Globus pallidus (tissue), 1 donor: Measurements from ENCODE around the gene XYLB.
A peak's percentile ranks its signal among the peaks of the same experiment; 100 is the strongest.
"Not testable (repeated sequence)": the region's sequence is repeated elsewhere in the genome, so short reads cannot be mapped to it uniquely, and the experiment has no call there.

Source experiments
- DNase-seq: peaks from one replicate; pipeline ENCODE4 v3.0.0-alpha.2; 2015; ENCODE audit warnings: low spot score

XYLB gene

DNA sequence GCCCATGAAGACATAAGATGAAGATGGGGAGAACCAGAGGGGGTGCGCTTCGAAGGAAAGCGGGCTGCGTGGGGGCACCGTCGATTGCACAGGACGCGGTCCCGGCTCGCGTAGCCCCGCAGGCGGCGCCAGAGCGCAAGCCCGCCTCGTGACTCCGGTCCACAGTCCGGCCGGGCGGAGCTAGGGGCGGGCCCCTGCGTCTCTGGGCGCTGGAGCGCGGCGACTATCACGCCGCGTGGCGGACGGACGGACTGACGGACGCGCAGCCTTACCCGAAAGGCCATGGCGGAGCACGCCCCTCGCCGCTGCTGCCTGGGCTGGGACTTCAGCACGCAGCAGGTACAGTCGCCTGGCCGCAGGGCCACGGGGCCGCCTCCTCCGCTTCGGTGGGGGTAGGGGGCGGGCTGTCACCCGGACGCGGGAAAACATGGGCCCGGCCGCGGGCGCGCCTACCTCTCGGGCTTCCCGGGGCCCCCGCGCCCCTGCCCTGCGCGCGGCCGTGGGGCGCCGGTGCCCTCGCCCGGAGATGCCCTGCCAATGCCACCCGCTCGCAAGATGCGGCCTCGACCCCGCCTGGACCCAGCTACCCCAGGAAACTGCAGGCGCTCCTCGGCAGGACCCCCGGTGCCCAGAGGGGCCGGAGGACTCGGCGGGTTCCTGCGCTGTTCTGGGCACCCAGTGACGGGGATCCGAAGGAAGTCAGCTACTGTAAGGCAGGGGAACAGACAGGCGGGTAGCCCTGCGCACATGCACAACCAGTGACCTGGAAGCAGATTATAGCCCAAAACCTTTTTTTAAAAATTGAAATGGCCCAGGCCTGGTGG is at the start of gene XYLB:
XYLB (plus strand) TSS at position 199 of the 824 bp plus-strand sequence; CDS start at position 283, 84 bp downstream.
- DNase-seq, result peak; percentile 78

DNA sequence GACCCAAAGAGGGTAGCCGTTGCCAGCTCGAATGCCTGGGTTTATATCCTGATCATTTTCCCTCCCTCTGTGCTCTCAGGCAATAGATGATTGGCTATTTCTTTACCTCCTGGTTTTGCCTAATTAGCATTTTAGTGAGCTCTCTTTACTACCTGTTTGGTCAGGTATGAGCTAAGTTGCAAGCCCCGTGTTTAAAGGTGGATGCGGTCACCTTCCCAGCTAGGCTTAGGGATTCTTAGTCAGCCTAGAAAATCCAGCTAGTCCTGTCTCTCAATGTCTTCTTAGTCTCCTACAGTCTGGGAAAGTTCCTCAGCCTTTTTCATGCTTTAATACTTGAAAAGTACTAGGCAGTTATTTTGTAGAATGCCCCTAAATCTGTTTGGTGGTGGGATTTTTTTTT is 49.5 kb upstream of the XYLB start:
- DNase-seq, result not testable (repeated sequence)

DNA sequence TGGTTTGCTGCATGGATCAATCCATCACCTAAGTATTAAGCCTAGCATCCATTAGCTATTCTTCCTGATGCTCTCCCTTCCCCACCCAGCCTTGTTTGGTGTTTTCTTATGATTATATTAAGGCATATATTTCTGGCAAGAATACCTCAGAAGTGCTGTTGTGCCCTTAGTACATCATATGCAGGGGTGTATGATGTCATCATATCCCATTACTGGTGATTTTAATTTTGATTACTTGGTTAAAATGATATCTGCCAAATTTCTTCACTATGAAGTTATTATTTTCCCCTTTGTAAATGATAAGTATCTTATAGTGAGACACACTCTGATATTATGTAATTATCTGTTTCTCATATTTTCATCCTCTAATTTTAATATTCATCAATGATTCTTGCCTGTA is 49.0 kb upstream of the XYLB start:
- DNase-seq, result no peak

DNA sequence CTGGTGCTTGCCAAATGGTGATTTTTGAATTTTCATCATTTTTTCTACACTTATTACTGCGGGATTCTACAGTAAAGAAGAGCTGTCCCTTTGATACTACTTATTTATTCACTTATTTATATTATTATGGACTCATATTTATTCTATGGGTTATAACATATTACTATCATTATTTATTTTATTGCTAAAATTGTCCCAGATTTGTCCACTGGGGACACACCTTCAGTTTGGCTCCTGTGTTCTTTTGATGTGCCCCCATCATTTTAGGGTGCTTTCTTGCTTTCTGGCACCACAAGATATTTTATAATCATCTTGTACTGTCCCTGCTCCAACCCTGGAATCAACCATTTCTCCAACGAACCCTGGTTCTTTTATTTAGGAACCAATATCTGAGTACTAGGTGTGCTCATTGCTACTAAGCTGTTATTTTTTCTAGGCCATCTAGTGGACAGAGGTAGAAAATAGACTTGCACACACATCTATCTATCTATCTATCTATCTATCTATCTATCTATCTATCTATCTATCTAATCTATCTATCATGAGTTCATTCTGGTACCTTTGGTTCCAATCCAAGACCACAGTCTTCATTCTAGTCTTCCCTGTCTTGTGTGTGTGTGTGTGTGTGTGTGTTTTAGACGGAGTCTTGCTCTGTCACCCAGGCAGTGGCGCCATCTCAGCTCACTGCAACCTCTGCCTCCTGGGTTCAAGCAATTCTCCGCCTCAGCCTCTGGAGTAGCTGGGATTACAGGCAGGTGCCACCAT is 48.5 kb upstream of the XYLB start:
- no peak for DNase-seq

DNA sequence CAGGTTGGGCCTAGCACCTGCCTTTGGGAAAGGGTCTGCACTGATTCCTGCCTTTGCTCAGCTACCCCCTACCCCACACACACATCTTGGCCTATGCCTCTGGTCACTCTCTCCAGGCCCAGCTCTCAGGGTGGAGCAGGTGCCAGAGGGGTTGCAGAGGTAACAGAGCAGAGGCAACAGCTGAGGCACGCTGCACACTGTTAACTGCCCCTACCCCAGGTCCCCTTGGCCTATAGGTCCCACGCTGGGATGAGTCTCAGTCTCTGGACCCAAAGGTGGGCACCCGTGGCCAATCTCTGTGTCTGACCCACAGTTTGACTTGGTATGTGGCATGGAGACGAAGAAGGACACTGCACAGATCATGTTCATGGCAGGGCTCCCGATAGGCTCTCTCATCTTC is 39.6 kb upstream of the XYLB start:
- no peak for DNase-seq

DNA sequence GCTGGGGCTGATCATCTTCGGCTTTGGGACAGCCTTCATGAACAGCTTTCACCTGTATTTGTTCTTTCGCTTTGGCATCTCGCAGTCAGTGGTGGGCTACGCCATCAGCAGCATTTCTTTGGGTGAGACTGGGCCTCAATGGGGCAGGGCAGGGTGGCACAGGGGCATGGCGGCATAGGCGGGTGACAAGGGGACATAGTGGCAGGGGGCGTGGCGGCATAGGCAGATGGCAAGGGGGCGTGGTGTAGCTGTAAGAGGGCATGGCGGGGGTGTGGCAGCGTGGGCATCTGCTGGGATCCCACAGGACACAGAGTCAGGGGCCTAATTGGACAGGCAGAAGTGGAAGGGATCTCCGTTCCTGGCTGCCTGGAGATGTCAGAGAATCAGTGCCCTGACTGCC is 39.0 kb upstream of the XYLB start:
- DNase-seq, result no peak

DNA sequence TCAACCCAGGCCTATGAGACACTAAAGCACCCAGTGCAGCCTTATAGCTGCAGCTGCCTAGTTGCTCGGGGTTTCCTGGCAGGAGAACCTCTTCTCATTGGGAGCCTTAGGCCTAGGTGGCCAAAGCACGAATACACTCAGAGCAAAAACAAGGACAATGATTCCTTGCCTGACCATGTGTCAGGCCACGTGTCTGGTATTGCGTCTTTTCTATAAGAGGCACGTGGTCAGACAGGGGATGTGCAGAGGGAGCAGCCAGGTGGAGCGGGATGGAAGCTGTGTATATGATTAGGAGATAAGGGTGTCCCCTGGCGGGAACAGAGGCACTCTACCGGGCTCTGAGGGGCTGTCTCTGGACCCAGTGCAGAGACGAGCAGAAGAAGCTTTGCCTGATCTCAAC is 38.1 kb upstream of the XYLB start:
- no peak for DNase-seq

DNA sequence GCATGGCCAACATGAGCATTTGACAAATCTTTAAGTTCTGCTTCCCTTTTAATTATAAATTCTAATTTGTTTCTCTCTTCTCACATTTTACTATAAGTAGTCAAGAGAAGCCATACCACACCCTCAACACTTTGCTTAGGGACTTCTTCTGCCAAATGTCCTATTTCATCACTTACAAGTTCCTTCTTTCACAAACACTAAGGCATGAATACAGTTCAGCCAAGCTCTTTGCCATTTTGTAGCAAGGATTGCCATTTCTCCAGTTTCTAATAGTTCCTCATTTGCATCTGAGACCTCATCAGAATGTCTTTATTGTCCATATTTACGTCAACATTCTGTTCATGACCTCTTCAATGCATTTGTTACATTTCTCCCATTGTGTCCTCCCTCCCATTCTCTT is 35.1 kb upstream of the XYLB start:
- no peak for DNase-seq

DNA sequence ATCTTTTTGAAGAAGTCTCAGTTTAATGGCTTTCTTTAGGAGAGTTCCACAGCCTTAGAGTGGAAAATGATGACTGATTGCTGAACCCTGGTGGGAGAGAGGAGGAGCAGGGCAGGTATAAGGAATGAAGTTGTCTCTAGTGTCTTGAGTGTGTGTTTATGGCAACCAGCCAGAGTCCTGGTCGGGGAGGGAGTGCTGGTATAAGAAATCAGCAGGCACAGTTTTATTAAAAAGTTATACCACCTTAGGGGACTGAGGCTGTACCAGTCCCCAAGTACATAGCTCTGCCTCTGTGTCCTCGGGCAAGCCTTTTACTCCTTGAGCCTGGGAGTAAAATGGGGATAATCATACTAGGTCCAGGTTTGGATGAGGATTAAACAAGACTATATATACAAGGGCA is 34.6 kb upstream of the XYLB start:
- DNase-seq, result no peak

DNA sequence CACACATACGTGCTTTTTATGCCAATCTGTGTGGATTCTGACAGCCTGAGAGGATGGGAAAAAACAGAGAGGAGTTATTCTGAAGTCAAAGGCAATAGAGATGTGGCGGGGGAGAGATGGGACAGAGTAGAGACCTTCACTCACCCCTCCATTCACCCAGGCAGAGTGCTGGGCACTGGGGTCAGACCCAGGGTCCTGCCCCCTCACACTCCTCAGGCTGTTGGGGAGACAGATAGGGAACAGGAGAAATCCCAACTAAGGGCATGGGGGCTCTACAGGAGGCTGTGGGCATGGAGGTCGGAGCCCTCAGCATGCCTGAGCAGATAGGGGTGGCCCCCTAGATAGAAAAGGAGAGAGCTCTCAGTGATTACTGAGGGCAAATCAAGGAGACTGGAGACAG is 34.2 kb upstream of the XYLB start:
- no peak for DNase-seq

DNA sequence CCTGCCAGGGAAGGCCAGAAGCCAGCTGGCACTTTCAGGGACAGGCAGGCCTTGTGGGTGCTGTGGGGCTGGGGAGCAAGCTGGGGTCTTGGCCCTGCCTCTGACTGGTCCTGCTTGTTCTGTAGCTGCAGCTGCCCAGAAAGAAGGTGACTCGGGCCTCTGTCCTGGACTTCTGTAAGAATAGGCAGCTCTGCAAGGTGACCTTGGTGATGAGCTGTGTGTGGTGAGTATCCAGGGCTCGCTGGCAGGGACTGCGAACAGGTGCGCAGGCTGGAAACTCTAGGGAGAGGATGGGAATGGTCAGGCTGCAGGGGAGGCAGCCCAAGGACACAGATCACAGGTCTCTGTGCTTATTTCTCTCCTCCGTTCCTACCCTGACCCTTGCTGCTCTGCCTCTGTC is 33.3 kb upstream of the XYLB start:
- no peak for DNase-seq

DNA sequence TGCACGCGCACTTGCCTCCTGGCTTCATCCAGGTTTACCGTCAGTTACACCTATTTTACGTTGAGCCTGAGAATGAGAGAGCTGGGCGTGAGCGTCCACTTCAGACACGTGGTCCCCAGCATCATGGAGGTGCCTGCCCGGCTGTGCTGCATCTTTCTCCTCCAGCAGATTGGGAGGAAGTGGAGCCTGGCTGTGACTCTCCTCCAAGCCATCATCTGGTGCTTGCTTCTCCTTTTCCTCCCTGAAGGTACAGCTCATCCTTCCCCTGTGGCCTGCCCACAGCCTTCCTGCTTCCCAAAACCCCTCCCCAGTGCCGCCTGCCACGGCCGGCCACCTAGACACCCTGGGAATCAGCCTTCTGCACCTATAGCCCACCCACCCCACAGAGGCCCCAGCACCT is 32.9 kb upstream of the XYLB start:
- DNase-seq, result no peak

DNA sequence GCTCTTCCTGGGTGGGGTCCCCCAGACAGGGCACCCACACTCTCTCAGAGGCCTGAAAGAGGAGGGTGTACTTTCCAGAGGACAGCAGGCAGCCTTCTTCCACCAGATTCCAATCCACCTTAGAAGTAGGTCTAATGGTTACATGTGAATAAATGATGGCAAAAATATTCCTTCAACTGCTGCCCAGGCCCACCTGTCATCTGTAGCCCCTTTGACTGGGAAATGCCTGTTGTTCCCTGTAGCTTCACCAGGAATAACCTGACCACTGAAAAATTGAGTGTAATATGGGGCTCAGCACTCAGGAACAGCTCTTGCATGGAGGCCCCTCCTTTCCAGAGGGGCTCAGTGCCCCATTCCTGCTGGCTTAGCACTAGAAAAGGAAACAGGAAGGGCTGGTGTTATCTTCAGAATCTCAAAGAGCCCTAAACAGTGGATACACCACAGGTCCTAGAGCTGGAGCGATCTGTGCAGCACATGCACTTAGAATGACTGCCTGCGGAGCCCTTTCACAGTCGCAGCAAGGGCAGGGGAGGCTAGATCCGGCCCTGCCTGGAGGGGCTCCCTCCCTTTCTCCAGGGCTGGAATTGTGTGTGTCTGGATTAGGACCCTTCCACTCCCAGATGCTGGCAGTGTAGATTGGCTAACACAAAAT is 32.3 kb upstream of the XYLB start:
- DNase-seq, result no peak

DNA sequence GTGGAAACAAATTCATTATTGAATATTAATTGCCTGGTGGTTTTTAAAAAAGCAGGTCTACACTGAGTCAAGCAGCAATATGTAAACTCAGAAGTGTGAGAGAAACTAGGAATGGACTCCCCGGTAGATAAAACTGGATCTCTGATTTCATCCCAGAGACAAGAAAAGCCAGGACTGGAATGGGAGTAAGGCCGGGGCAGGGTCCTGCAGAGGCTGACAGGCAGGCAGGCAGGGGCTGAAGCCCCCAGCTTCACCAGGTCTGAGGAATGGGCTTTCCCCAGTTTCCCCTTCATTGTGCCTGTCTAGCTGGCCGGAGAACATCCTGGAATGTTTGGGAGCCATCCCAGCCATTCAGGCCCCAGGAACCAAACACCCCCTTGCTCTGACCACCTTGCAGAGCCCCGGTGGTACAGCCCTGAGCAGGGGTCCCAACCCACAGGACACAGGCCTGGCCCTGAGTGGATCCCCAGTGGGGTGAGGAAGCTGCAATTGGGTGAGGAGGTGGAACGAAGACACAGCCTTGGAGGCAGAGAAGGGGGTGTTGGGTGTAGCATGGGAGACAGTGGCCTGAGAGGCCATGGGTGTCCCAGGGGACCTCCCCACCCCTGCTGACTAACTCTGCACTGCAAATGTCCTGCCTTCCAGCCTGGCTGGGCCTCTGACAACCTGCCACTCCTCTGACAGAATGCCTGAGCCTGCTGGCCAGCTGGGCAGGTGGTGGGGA is 31.7 kb upstream of the XYLB start:
- no peak for DNase-seq

DNA sequence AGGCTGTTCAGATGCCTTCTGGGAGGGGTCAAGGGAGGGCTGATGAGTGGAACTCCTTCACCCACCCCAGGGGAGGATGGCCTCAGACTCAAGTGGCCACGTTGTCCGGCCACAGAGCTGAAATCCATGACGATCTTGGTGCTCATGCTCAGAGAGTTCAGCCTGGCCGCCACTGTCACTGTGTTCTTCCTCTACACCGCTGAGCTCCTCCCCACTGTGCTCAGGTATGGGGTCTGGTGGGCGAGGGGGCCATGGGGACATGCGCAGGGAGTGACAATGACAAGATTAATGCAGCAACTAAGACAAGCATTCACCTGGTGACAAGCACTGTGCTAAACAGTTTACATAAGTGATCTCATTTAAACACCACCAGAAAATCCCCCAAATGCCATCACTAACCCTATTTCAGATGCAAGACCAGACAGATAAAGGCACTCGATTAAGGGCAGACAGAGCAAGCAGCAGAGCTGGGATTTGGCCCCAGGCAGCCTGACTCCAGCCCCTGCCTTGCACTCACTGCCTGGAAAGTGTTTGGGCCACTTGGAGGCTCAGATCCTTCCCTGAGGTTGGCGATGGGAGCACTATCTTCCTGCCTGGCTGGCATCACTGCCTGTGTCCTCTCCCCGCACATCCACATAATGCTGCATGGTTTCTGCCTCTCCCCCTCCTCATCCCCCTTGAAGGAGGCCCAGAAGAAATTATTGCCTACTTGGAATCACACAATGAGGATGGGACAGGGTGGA is 30.9 kb upstream of the XYLB start:
- DNase-seq, result no peak

DNA sequence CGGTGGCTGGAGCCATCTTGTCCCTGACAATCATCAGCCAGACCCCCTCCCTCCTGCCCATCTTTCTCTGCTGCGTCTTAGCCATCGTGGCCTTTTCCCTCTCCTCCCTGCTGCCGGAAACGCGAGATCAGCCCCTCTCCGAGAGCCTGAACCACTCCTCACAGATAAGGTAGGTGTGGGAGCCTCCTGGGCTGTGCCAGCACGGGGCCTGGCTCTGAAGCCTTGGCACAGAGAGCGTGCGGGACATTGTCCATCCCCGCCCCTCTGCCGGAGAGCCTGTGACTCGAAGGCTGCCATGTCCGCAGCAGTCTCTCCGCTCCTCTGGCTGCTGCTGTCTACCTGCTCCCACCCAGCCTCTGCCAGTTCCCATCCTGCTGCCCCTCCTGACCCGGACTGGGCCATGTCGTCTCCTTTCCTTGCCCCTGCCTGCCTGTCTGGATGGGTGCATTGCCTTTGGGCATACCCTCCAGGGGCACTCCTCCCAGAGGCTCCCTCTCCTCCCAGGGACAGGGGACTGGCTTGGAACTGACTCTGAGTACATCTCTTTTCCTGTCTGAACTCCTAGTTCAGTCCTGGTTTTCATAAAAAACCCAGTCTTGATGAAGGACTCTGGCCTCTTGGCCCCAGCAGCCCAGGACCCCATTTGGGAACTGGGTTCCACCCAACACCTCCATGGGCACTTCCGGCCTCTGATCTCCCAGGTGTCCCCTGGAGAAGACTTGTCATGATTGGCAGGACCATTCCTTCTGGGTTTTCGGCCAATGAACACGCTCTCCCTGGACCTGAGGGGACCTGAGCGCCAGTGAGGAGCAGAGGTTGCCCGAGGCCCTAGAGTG is 30.0 kb upstream of the XYLB start:
- no peak for DNase-seq

DNA sequence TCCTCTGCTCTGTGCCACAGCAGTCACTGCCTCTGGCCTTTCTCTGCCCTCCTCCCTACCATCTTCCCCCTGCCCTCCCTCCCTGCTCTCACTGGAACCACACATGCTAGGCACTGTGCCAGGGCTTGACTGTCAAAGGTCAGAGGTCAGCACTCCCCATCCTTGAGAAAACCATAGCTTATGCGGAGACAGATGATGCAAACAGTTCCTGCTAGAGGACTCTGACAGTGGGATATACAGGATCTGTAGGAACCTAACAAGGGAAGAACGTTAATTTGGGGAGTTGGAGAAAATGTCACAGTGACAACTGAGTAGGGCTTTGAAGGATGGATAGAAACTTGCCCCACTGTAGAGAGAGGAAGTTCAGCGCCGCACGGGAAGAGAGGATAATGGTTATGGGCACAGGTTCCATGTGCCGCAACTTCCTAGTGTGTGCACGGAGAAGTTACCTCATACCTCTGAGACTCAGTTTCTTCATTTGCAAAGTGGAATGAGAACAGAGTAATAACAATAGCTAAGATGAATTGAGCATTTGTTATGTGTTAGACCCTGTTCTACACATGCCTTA is 29.3 kb upstream of the XYLB start:
- no peak for DNase-seq

DNA sequence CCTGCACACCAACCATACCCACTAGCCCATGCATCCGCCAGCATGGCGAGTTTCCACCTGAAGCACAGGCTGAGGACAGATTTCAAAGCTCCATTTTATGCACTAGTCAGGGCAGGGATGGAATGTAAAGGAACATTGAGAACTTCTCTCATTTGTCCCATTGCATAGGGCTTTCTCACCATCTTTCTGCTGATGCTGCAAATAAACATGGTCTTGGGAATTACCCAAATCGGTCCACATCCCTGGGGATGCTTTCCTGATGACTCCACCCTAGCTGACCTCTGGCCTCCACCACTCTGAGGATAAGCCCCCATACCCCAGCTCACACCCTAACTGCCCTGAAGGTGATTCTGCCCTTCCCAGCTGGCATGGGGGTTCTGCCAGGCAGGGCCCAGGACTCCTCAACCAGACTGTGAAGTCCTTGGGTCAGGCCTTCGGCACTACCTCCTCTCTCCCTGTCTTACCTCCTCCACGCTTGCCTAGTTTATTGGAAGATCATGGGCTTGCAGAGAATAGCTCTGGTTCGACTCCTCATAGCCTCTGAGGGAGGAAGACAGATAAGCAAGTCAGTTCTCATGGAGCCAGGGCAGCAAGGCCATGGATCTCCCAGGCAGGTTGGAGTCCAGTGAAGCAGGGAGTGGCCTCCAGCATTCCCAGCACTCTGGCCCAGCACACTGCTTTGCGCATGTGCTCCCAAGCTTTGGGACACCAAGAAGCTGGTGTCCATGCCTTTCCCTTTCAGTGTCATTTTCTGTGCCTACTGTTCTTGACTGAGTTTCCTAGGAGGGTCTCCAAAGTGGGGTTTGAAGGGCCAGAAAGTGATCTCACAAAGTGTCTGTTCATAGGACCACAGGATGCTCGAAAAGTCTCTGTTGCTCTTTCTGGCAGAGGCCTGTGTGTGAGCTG is 27.6 kb upstream of the XYLB start:
- no peak for DNase-seq

DNA sequence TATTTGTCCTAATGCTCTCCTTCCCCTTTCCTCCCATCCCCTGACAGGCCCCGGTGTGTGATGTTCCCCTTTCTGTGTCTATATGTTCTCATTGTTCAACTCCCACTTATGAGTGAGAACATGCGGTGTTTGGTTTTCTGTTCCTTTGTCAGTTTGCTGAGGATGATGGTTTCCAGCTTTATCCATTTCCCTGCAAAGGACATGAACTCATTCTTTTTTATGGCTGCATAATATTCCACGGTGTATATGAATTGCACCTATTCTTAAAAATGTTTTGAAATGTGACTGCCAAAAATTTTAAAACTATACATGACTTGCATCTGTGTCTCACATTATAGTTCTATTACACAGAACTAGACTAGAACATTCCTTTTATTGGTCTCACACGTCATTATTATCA is 25.9 kb upstream of the XYLB start:
- DNase-seq, result not testable (repeated sequence)
